H1 (cell line): ENCODE measurements around the gene SAE1. TPM values are rescaled to one million over a fixed set of nuclear protein-coding genes. Genes with fewer than 3 reads are reported as not detected.

ENCODE experiments used
- CTCF ChIA-PET: fragments of 300-600 bp; sonication (Branson Sonifier 250); formaldehyde crosslinking; loops from one replicate; lab custom pipeline; 2021; ENCODE audit not compliant: partially characterized antibody; lab: Charles Lee
- POLR2A ChIA-PET: fragments of 300-600 bp; sonication (Branson Sonifier 250); formaldehyde crosslinking; loops from one replicate; lab custom pipeline; 2021; ENCODE audit warnings: inconsistent platforms; ENCODE audit not compliant: partially characterized antibody; lab: Charles Lee
- DNase-seq, 2 experiments: peaks; one replicate each; pipeline versions ENCODE4 v3.0.0 to v3.0.0-alpha.2; 2010 to 2022; ENCODE audit warnings: low spot score in 2 of 2, low read depth in 1 of 2, mixed read lengths in 1 of 2
- FAIRE-seq: peaks from 2 replicates; lab custom pipeline; 2011; peaks lifted over from hg19 to GRCh38; lab: Jason Lieb, UNC
- H2AFZ ChIP-seq: 2 replicates; pipeline ENCODE4 v1.8.1; 2012; ENCODE audit warnings: low read length, inconsistent platforms
- H2AK5ac ChIP-seq: 2 replicates; pipeline ENCODE4 v1.6.1; 2013; ENCODE audit warnings: low read depth, low read length
- H2BK120ac ChIP-seq: replicated peaks from 2 replicates; pipeline ENCODE3; 2013; ENCODE audit warnings: low read depth, low read length, inconsistent platforms
- H2BK12ac ChIP-seq: 2 replicates; pipeline ENCODE4 v1.6.1; 2013; ENCODE audit warnings: low read depth, low read length
- H2BK15ac ChIP-seq: 2 replicates; pipeline ENCODE4 v1.6.1; 2013; ENCODE audit warnings: low read length
- H2BK20ac ChIP-seq: 2 replicates; pipeline ENCODE4 v1.6.1; 2013; ENCODE audit warnings: low read length
- H2BK5ac ChIP-seq: 2 replicates; pipeline ENCODE4 v1.6.1; 2013; ENCODE audit warnings: low read depth, low read length
- H3K14ac ChIP-seq: 2 replicates; pipeline ENCODE4 v1.6.1; 2013; ENCODE audit warnings: inconsistent platforms; ENCODE audit not compliant: insufficient read length
- H3K18ac ChIP-seq: 2 replicates; pipeline ENCODE4 v1.6.1; 2013; ENCODE audit warnings: low read length; ENCODE audit errors: extremely low read depth
- H3K23ac ChIP-seq: 2 replicates; pipeline ENCODE4 v1.6.1; 2013; ENCODE audit warnings: inconsistent platforms; ENCODE audit not compliant: insufficient read length
- H3K23me2 ChIP-seq: 2 replicates; pipeline ENCODE4 v1.6.1; 2013; ENCODE audit warnings: low read depth, low read length
- H3K27ac ChIP-seq: 2 replicates; pipeline ENCODE4 v1.6.1; 2011; ENCODE audit warnings: low read depth, low read length, inconsistent platforms
- H3K27me3 ChIP-seq, 4 experiments: replicated peaks in 1 of 4; 1 replicate in 1 of 4; 2 replicates in 3 of 4; pipeline versions ENCODE4 v1.6.1 to v1.8.1; 2011 to 2013; ENCODE audit warnings: low read length in 3 of 4, mild to moderate bottlenecking in 3 of 4, inconsistent platforms in 2 of 4, mixed read lengths in 2 of 4, moderate library complexity in 1 of 4; ENCODE audit not compliant: control insufficient read depth in 3 of 4, insufficient read depth in 3 of 4; ENCODE audit errors: extremely low read depth in 1 of 4
- H3K36me3 ChIP-seq, 4 experiments: 2 replicates each; pipeline versions ENCODE4 v1.6.1 to v1.8.1; 2011 to 2013; ENCODE audit warnings: mild to moderate bottlenecking in 4 of 4, low read length in 3 of 4, moderate library complexity in 2 of 4, control low read depth in 1 of 4, inconsistent platforms in 1 of 4; ENCODE audit not compliant: insufficient read depth in 4 of 4, control insufficient read depth in 2 of 4
- H3K4ac ChIP-seq: replicated peaks from 2 replicates; pipeline ENCODE3; 2013; ENCODE audit warnings: low read length, low read depth, mixed read lengths, inconsistent platforms; ENCODE audit not compliant: insufficient read length
- H3K4me1 ChIP-seq, 4 experiments: replicated peaks in 1 of 4; 1 replicate in 1 of 4; 2 replicates in 3 of 4; pipeline versions ENCODE4 v1.6.1 to v1.8.1; 2011 to 2013; ENCODE audit warnings: low read length in 3 of 4, inconsistent platforms in 2 of 4, mixed read lengths in 1 of 4; ENCODE audit not compliant: insufficient read depth in 4 of 4, control insufficient read depth in 3 of 4
- H3K4me2 ChIP-seq, 2 experiments: 2 replicates each; pipeline versions ENCODE4 v1.6.1 to v1.8.1; 2011 to 2013; ENCODE audit warnings: low read depth in 2 of 2, low read length in 2 of 2, control low read depth in 1 of 2, inconsistent platforms in 1 of 2, mild to moderate bottlenecking in 1 of 2; ENCODE audit not compliant: insufficient read depth in 1 of 2
- H3K4me3 ChIP-seq, 4 experiments: fragments of 200-600, 300-600 bp in 1 of 4; sonication (generic), shearing (Covaris generic), sonication (Bioruptor Twin) in 1 of 4; 2 replicates each; pipeline versions ENCODE4 v1.5.1 to v1.8.1; 2011 to 2016; ENCODE audit warnings: low read length in 4 of 4, low read depth in 3 of 4, control low read depth in 2 of 4, inconsistent platforms in 2 of 4, mild to moderate bottlenecking in 2 of 4, mixed read lengths in 1 of 4, moderate library complexity in 1 of 4; ENCODE audit not compliant: insufficient read depth in 2 of 4; ENCODE audit errors: extremely low read depth in 1 of 4
- H3K56ac ChIP-seq: replicated peaks from 2 replicates; pipeline ENCODE3; 2013; ENCODE audit warnings: low read depth, mild to moderate bottlenecking, mixed read lengths, low read length, inconsistent platforms; ENCODE audit not compliant: insufficient read length
- H3K79me1 ChIP-seq: 2 replicates; pipeline ENCODE4 v1.6.1; 2013; ENCODE audit warnings: low read depth, low read length, control low read depth
- H3K79me2 ChIP-seq, 2 experiments: 2 replicates each; pipeline versions ENCODE4 v1.6.1 to v1.8.1; 2012 to 2013; ENCODE audit warnings: low read length in 2 of 2, mild to moderate bottlenecking in 2 of 2, inconsistent platforms in 1 of 2; ENCODE audit not compliant: insufficient read depth in 2 of 2, control insufficient read depth in 1 of 2
- H3K9ac ChIP-seq, 4 experiments: replicated peaks in 1 of 4; 1 replicate in 1 of 4; 2 replicates in 3 of 4; pipeline versions ENCODE4 v1.6.1 to v1.8.1; 2011 to 2013; ENCODE audit warnings: low read depth in 3 of 4, low read length in 3 of 4, control low read depth in 2 of 4, mild to moderate bottlenecking in 2 of 4, moderate library complexity in 2 of 4, inconsistent platforms in 1 of 4; ENCODE audit errors: extremely low read depth in 1 of 4
- H3K9me3 ChIP-seq, 2 experiments: 2 replicates each; pipeline versions ENCODE4 v1.6.1 to v1.8.1; 2012 to 2013; ENCODE audit warnings: mild to moderate bottlenecking in 2 of 2, moderate library complexity in 2 of 2, control low read depth in 1 of 2, inconsistent platforms in 1 of 2, low read depth in 1 of 2, low read length in 1 of 2, mixed read lengths in 1 of 2; ENCODE audit not compliant: insufficient read depth in 2 of 2
- H4K20me1 ChIP-seq, 2 experiments: replicated peaks in 1 of 2; 2 replicates each; pipeline versions ENCODE3 to v1.8.1; 2011 to 2013; ENCODE audit warnings: inconsistent platforms in 2 of 2, low read length in 2 of 2, mild to moderate bottlenecking in 1 of 2; ENCODE audit not compliant: insufficient read depth in 2 of 2, control insufficient read depth in 1 of 2
- H4K5ac ChIP-seq: 2 replicates; pipeline ENCODE4 v1.6.1; 2013; ENCODE audit warnings: low read length, low read depth, mixed read lengths, inconsistent platforms; ENCODE audit not compliant: insufficient read length
- H4K8ac ChIP-seq: 2 replicates; pipeline ENCODE4 v1.8.0; 2013; ENCODE audit warnings: mild to moderate bottlenecking, moderate library complexity, low read length, inconsistent platforms; ENCODE audit not compliant: insufficient read depth; ENCODE audit errors: extremely low read depth
- H4K91ac ChIP-seq: replicated peaks from 2 replicates; pipeline ENCODE3; 2013; ENCODE audit warnings: low read length, mixed read lengths, inconsistent platforms; ENCODE audit not compliant: insufficient read length
- ATF2 ChIP-seq: IDR thresholded peaks from 2 replicates; pipeline ENCODE4 v1.6.1; 2012; ENCODE audit warnings: low read length, inconsistent platforms
- CBX8 ChIP-seq: fragments of 300-800, 300-1000 bp; sonication (generic); IDR thresholded peaks from 2 replicates; pipeline ENCODE4 v1.7.1; 2016; ENCODE audit warnings: low read depth, low read length, borderline replicate concordance
- EGR1 ChIP-seq: IDR thresholded peaks from 2 replicates; pipeline ENCODE4 v1.6.1; 2011; ENCODE audit warnings: low read depth, low read length, borderline replicate concordance
- GTF2F1 ChIP-seq: IDR thresholded peaks from 2 replicates; pipeline ENCODE4 v1.6.1; 2012; ENCODE audit warnings: low read depth, low read length, improper control_type of control experiment, borderline replicate concordance
- HDAC6 ChIP-seq: IDR thresholded peaks from one replicate; pipeline ENCODE4 v1.7.1; 2012; ENCODE audit warnings: low read depth, mild to moderate bottlenecking, inconsistent platforms, low read length, moderate library complexity
- KDM4A ChIP-seq: IDR thresholded peaks from one replicate; pipeline ENCODE4 v1.7.1; 2012; ENCODE audit warnings: low read depth, mild to moderate bottlenecking, moderate library complexity, low read length, inconsistent platforms; ENCODE audit not compliant: severe bottlenecking
- KDM5A ChIP-seq: fragments of 200-600 bp; IDR thresholded peaks from 2 replicates; pipeline ENCODE4 v1.7.1; 2012; ENCODE audit warnings: mild to moderate bottlenecking, low read length, inconsistent platforms, mixed read lengths
- PHF8 ChIP-seq: fragments of 200-600 bp; sonication (generic); conservative IDR thresholded peaks from 2 replicates; pipeline ENCODE4 v1.7.1; 2012; ENCODE audit warnings: low read depth, mild to moderate bottlenecking, inconsistent platforms, low read length, moderate library complexity
- POLR2A ChIP-seq, 2 experiments: IDR thresholded peaks; 1 replicate in 1 of 2; 2 replicates in 1 of 2; pipeline ENCODE4 v1.6.1; 2011; ENCODE audit warnings: low read depth in 2 of 2, low read length in 2 of 2, mild to moderate bottlenecking in 2 of 2; ENCODE audit errors: control extremely low read depth in 1 of 2
- RXRA ChIP-seq: IDR thresholded peaks from 2 replicates; pipeline ENCODE4 v1.6.1; 2011; ENCODE audit warnings: low read depth, mild to moderate bottlenecking, low read length, moderate library complexity; ENCODE audit not compliant: insufficient read depth
- TAF7 ChIP-seq: optimal IDR thresholded peaks from 2 replicates; pipeline ENCODE3; 2011; ENCODE audit warnings: low read depth, mild to moderate bottlenecking, inconsistent platforms, low read length, moderate library complexity, borderline replicate concordance
- TBP ChIP-seq: IDR thresholded peaks from 2 replicates; pipeline ENCODE4 v1.6.1; 2011; ENCODE audit warnings: low read depth, low read length, improper control_type of control experiment
- WGBS, 2 experiments: shearing (Covaris generic) in 1 of 2; methylation state at CpG; one replicate each; pipeline versions ENCODE4 v1.1.6 to v1.1.7; 2013 to 2015; ENCODE audit warnings: low lambda C conversion rate in 2 of 2, mixed read lengths in 2 of 2, inconsistent platforms in 1 of 2, low coverage in 1 of 2, missing lambda C conversion rate in 1 of 2; ENCODE audit not compliant: insufficient replicate concordance in 2 of 2, insufficient coverage in 1 of 2, insufficient read length in 1 of 2; ENCODE audit errors: extremely low coverage in 1 of 2, missing lambda C conversion rate in 1 of 2; 5-methylcytosine and 5-hydroxymethylcytosine counted together
- polyA plus RNA-seq, 7 experiments: library from polyadenylated mRNA; depleted of rRNA in 3 of 7; stranded (reverse) in 5 of 7; unstranded in 2 of 7; fragments of >200 nt in 5 of 7; fragments of 200-250 nt in 2 of 7; gene quantifications; 1 replicate in 5 of 7; 2 replicates in 1 of 7; 4 replicates in 1 of 7; pipeline versions ENCODE4 v1.2.1 to v1.2.3, GENCODE V29; 2011 to 2013; ENCODE audit warnings: missing spikeins in 2 of 7, mixed read lengths in 2 of 7
- total RNA-seq: library from RNA; stranded (reverse); fragmentation: NEBNext Ultra II Directional; extraction: Animal tissue kit (Norgen Biotek cat#: 25700); gene quantifications from 2 replicates; pipeline ENCODE4 v1.2.1, GENCODE V29; 2021

SAE1 gene
- total and polyA plus RNA-seq, 2 of the 8 experiments (the other 6 are each of a cell fraction or from before 2014, with no cell fraction given): 213 to 268 TPM

- no peak overlapping the region for H2BK120ac ChIP-seq
- ChIA-PET POLR2A (interaction anchor here (1.1 to 5.5 kb wide), 8 partner anchors 9 to 93 kb away, joined by 5 to 44 read pairs (median 10); partner anchors contain the start of gene ZC3H4), CTCF (interaction anchor here (0.6 to 2.6 kb wide), 7 partner anchors 17 to 378 kb away, joined by 3 to 9 read pairs (median 5); no protein-coding TSS in a partner anchor)
- no peak overlapping the region for H2BK12ac ChIP-seq
- no peak overlapping the region for H3K23ac ChIP-seq
- H3K36me3 ChIP-seq: peaks cover 0 to 22% (median 1%) of the 10 kb centered on the region in 4 experiments; a peak in 4 of 8 replicates
- H2BK5ac ChIP-seq: no peak overlapping the region
- H3K9ac ChIP-seq: no peak overlapping the region; a peak in 1 of 7 replicates
- H3K4me1 ChIP-seq: peaks cover 0 to 8% (median 7%) of the 10 kb centered on the region in 4 experiments; a peak in 5 of 7 replicates
- FAIRE-seq (no peak), DNase-seq (no peak)
- no peak overlapping the region for H3K56ac ChIP-seq
- H4K5ac ChIP-seq: no peak overlapping the region
- no peaks in the 10 kb centered on the region for H3K9me3 ChIP-seq
- H4K20me1 ChIP-seq: peaks cover 26 to 31% of the 10 kb centered on the region in 2 experiments
- no peaks in the 10 kb centered on the region; the same call in 1 of the 2 replicates for H3K79me1 ChIP-seq
- no peak overlapping the region for H2BK15ac ChIP-seq
- no peak overlapping the region for H3K14ac ChIP-seq
- H2AK5ac ChIP-seq: no peak overlapping the region
- no peak overlapping the region for H4K91ac ChIP-seq
- H2BK20ac ChIP-seq: no peak overlapping the region
- H3K4ac ChIP-seq: no peak overlapping the region
- peak overlapping the region in 2 of 4 experiments; percentile 90; a peak in 3 of 8 replicates for H3K4me3 ChIP-seq
- no peak overlapping the region for H3K18ac ChIP-seq
- H3K27ac ChIP-seq: no peak overlapping the region
- peak overlapping the region; percentile 76 to 82; a peak in 3 of 4 replicates for H3K4me2 ChIP-seq
- peaks cover 5% of the 10 kb centered on the region; the same call in 1 of the 2 replicates for H3K23me2 ChIP-seq
- H2AFZ ChIP-seq: no peak overlapping the region
- H3K79me2 ChIP-seq: peaks cover 56 to 74% of the 10 kb centered on the region in 2 experiments
- H3K27me3 ChIP-seq: no peaks in the 10 kb centered on the region
- WGBS, 2 experiments: 91% methylated on average over 11 of the region's 11 CpGs; no CpG with 5 or more reads in 1 of the 2 experiments
- no peak overlapping the region for H4K8ac ChIP-seq
- TF ChIP-seq TBP: no peak
- TF ChIP-seq TAF7: no peak
- no peak for TF ChIP-seq KDM4A
- no peak for TF ChIP-seq RXRA
- TF ChIP-seq KDM5A: no peak
- no peak for TF ChIP-seq ATF2
- TF ChIP-seq EGR1: no peak
- TF ChIP-seq POLR2A (IDR thresholded peaks at IDR 0.05; ENCODE audit: control extremely low read depth in 1 of 2, low read depth in 2 of 2, low read length in 2 of 2): no peak
- TF ChIP-seq HDAC6: no peak
- TF ChIP-seq CBX8: no peak
- TF ChIP-seq PHF8: no peak
- no peak for TF ChIP-seq GTF2F1
Observed at GRCh38 chr19:47133021-47133471, 2.4 kb downstream of the SAE1 start.
